GM12878 (cell line): ENCODE data around the gene CDK3. TPM values are rescaled to one million over a fixed set of nuclear protein-coding genes. Genes with fewer than 3 reads are reported as not detected.

Source experiments
- ATAC-seq: fragments of 200-7000 bp; cut with Tn5 transposase; 3 replicates; pipeline ENCODE4 v1.9.1; 2020; ENCODE audit warnings: mild to moderate bottlenecking, moderate library complexity
- BruUV-seq: library from RNA; stranded (reverse); fragments of 400-500 nt; replicated peaks from 2 replicates; lab custom pipeline; 2021; lab: Mats Ljungman, UMichigan
- CTCF ChIA-PET: fragments of 300-600 bp; sonication (Branson Sonifier 250); formaldehyde crosslinking; extraction: SDS; loops from one replicate; lab custom pipeline; 2021; ENCODE audit warnings: inconsistent platforms; lab: Yijun Ruan, JAX
- POLR2A ChIA-PET: fragments of 350-600 bp; formaldehyde crosslinking; extraction: SDS; loops from one replicate; lab custom pipeline; 2021; ENCODE audit warnings: inconsistent platforms; lab: Charles Lee
- RAD21 ChIA-PET: fragments of 300-600 bp; sonication (Branson Sonifier 250); formaldehyde crosslinking; loops from one replicate; lab custom pipeline; 2023; ENCODE audit warnings: antibody characterized with exemption; ENCODE audit not compliant: unreplicated experiment; lab: Charles Lee
- SMC1A ChIA-PET: fragments of 300-600 bp; sonication (Branson Sonifier 250); formaldehyde crosslinking; loops from one replicate; lab custom pipeline; 2023; ENCODE audit not compliant: unreplicated experiment, uncharacterized antibody; lab: Charles Lee
- DNase-seq: peaks from one replicate; pipeline ENCODE4 v3.0.0-alpha.2; 2011; ENCODE audit warnings: low read depth, low spot score
- FAIRE-seq: peaks from 3 replicates; lab custom pipeline; 2011; peaks lifted over from hg19 to GRCh38; lab: Jason Lieb, UNC
- H2AFZ ChIP-seq: 2 replicates; pipeline ENCODE4 v1.6.0; 2011; ENCODE audit warnings: low read depth, low read length, control low read depth; ENCODE audit not compliant: control insufficient read depth
- H3K27ac ChIP-seq: 2 replicates; pipeline ENCODE4 v1.5.1; 2011; ENCODE audit warnings: control low read depth; ENCODE audit not compliant: control insufficient read depth, insufficient read depth
- H3K27me3 ChIP-seq, 2 experiments: replicated peaks in 1 of 2; 2 replicates each; pipeline versions ENCODE4 v1.6.0 to v1.6.1; 2011; ENCODE audit warnings: low read length in 1 of 2; ENCODE audit not compliant: control insufficient read depth in 2 of 2, insufficient read depth in 2 of 2
- H3K36me3 ChIP-seq, 2 experiments: 2 replicates each; pipeline ENCODE4 v1.5.1; 2011; ENCODE audit warnings: low read length in 1 of 2; ENCODE audit not compliant: control insufficient read depth in 2 of 2, insufficient read depth in 2 of 2
- H3K4me1 ChIP-seq: 2 replicates; pipeline ENCODE4 v1.6.1; 2011; ENCODE audit warnings: mild to moderate bottlenecking, low read length, moderate library complexity, mixed read lengths; ENCODE audit not compliant: control insufficient read depth, insufficient read depth
- H3K4me2 ChIP-seq: 2 replicates; pipeline ENCODE4 v1.6.0; 2011; ENCODE audit warnings: control low read depth; ENCODE audit not compliant: control insufficient read depth, insufficient read depth
- H3K4me3 ChIP-seq: fragments of 200-600 bp; sonication (generic); 2 replicates; pipeline ENCODE4 v1.5.1; 2016
- H3K79me2 ChIP-seq: 2 replicates; pipeline ENCODE4 v1.6.0; 2011; ENCODE audit warnings: low read length; ENCODE audit not compliant: control insufficient read depth, insufficient read depth
- H3K9ac ChIP-seq: 2 replicates; pipeline ENCODE4 v1.8.0; 2011; ENCODE audit warnings: low read length, control low read depth, mixed read lengths; ENCODE audit not compliant: control insufficient read depth, insufficient read depth
- H3K9me3 ChIP-seq: replicated peaks from 3 replicates; pipeline ENCODE4 v1.5.1; 2011; ENCODE audit warnings: mild to moderate bottlenecking, low read length; ENCODE audit not compliant: control insufficient read depth, insufficient read depth
- H4K20me1 ChIP-seq: 2 replicates; pipeline ENCODE4 v1.6.0; 2011; ENCODE audit not compliant: control insufficient read depth, insufficient read depth
- CTCF ChIP-seq, 3 experiments: IDR thresholded peaks in 2 of 3; conservative IDR thresholded peaks in 1 of 3; 2 replicates each; pipeline ENCODE4 v1.5.1; 2011; ENCODE audit warnings: low read depth in 3 of 3, low read length in 3 of 3, mild to moderate bottlenecking in 3 of 3, control low read depth in 2 of 3, moderate library complexity in 2 of 3, inconsistent platforms in 1 of 3, mixed read lengths in 1 of 3; ENCODE audit not compliant: control insufficient read depth in 2 of 3, insufficient read depth in 1 of 3; ENCODE audit errors: extremely low read depth in 1 of 3
- E2F8 ChIP-seq: fragments of 450-650 bp; IDR thresholded peaks from 2 replicates; pipeline ENCODE4 v1.6.1; 2018; ENCODE audit warnings: mild to moderate bottlenecking, low read depth, moderate library complexity; ENCODE audit not compliant: partially characterized antibody
- WGBS: methylation state at CpG from one replicate; pipeline ENCODE4 v1.1.6; 2016; ENCODE audit warnings: low lambda C conversion rate; ENCODE audit not compliant: insufficient replicate concordance, insufficient coverage; ENCODE audit errors: missing lambda C conversion rate; 5-methylcytosine and 5-hydroxymethylcytosine counted together
- in situ Hi-C: fragments of 300-500 bp; cut with MboI; formaldehyde crosslinking; loops from 9 replicates; pipeline ENCODE4 v1.14.3; 2018; ENCODE audit warnings: mixed read lengths
- intact Hi-C: fragments of 100-400 bp; cut with micrococcal nuclease; formaldehyde crosslinking; loops from one replicate; pipeline ENCODE4 v1.14.2; 2022; ENCODE audit not compliant: unreplicated experiment
- polyA plus RNA-seq, 11 experiments: library from polyadenylated mRNA; depleted of rRNA in 4 of 11; unstranded in 6 of 11; stranded (reverse) in 5 of 11; fragments of >200 nt; fragmentation: Nextera tagmentation in 4 of 11; fragmentation: Illumina TruSeq in 1 of 11; extraction: Ambion mirVana in 4 of 11; extraction: Trizol in 1 of 11; gene quantifications; 1 replicate in 1 of 11; 2 replicates in 10 of 11; pipeline versions ENCODE4 v1.2.1 to v1.2.3, GENCODE V29; 2011 to 2016; ENCODE audit warnings: inconsistent platforms in 2 of 11, missing spikeins in 2 of 11, low read depth in 1 of 11
- total RNA-seq, 4 experiments: library from RNA; depleted of rRNA in 3 of 4; stranded (reverse); fragments of >200 nt in 3 of 4; fragmentation: Illumina TruSeq in 1 of 4; extraction: Trizol in 1 of 4; gene quantifications; 2 replicates each; pipeline versions ENCODE4 v1.2.1 to v1.2.3, GENCODE V29; 2013 to 2021
- TF ChIP-seq, protein P1 (sequence below): IDR thresholded peaks from 2 replicates; pipeline ENCODE4 v1.6.1; 2011; ENCODE audit warnings: mild to moderate bottlenecking, low read depth, low read length, moderate library complexity; ENCODE audit not compliant: insufficient replicate concordance

The CDK3 gene
- total and polyA plus RNA-seq, 10 of the 15 experiments (the other 5 are each of a cell fraction or from before 2014, with no cell fraction given), result 1.1 to 7.1 (median 4.2) TPM

GRCh38 chr17:76009969-76010661 lies 9.5 kb downstream of the CDK3 start:
- Histone ChIP-seq H3K9me3 (no peaks in the 10 kb centered on the region), H4K20me1 (no peaks in the 10 kb centered on the region), H3K4me1 (no peaks in the 10 kb centered on the region), H3K27me3 (no peaks in the 10 kb centered on the region), H3K79me2 (no peaks in the 10 kb centered on the region), H3K36me3 (no peaks in the 10 kb centered on the region), H2AFZ (no peak overlapping the region), H3K9ac (no peak overlapping the region), H3K27ac (no peak overlapping the region), H3K4me3 (no peak overlapping the region), H3K4me2 (no peak overlapping the region)
- SMC1A ChIA-PET, result interaction anchor here (0.8 kb wide), 1 partner anchor 103 kb away, joined by 3 read pairs; no protein-coding TSS in a partner anchor
- DNase-seq (no peak), ATAC-seq (no peak), FAIRE-seq (no peak)
- intact Hi-C loops (no loop called here), in situ Hi-C loops (loop anchor here (5.0 kb wide), 2 partner anchors 103 to 282 kb away; no protein-coding TSS in a partner anchor)
- BruUV-seq, result no TSS peak
- POLR2A ChIA-PET, result interaction anchor here (0.6 to 1.3 kb wide), 2 partner anchors 13 to 84 kb away, joined by 3 to 4 read pairs; no protein-coding TSS in a partner anchor
- TF ChIP-seq CTCF (IDR thresholded peaks at IDR 0.05 in 2 of 3, conservative IDR thresholded peaks at IDR 0.05 in 1 of 3; ENCODE audit: control insufficient read depth in 2 of 3, extremely low read depth in 1 of 3, insufficient read depth in 1 of 3, low read depth in 3 of 3, low read length in 3 of 3), result no peak
- no peak for TF ChIP-seq E2F8
- TF ChIP-seq, protein P1, sequence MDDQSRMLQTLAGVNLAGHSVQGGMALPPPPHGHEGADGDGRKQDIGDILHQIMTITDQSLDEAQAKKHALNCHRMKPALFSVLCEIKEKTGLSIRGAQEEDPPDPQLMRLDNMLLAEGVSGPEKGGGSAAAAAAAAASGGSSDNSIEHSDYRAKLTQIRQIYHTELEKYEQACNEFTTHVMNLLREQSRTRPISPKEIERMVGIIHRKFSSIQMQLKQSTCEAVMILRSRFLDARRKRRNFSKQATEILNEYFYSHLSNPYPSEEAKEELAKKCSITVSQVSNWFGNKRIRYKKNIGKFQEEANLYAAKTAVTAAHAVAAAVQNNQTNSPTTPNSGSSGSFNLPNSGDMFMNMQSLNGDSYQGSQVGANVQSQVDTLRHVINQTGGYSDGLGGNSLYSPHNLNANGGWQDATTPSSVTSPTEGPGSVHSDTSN, result no peak
- CTCF ChIA-PET, result interaction anchor here (0.6 to 12.8 kb wide), 10 partner anchors 9 to 448 kb away, joined by 3 to 128 read pairs (median 3); partner anchors contain the start of genes CDK3, EXOC7 and MRPL38
- RAD21 ChIA-PET, result interaction anchor here (1.4 kb wide), 1 partner anchor 269 kb away, joined by 3 read pairs; no protein-coding TSS in a partner anchor
- 47% methylated on average over 17 of the region's 21 CpGs for WGBS
